ENCODE data around the gene NOTCH3.

The NOTCH3 gene

DNA sequence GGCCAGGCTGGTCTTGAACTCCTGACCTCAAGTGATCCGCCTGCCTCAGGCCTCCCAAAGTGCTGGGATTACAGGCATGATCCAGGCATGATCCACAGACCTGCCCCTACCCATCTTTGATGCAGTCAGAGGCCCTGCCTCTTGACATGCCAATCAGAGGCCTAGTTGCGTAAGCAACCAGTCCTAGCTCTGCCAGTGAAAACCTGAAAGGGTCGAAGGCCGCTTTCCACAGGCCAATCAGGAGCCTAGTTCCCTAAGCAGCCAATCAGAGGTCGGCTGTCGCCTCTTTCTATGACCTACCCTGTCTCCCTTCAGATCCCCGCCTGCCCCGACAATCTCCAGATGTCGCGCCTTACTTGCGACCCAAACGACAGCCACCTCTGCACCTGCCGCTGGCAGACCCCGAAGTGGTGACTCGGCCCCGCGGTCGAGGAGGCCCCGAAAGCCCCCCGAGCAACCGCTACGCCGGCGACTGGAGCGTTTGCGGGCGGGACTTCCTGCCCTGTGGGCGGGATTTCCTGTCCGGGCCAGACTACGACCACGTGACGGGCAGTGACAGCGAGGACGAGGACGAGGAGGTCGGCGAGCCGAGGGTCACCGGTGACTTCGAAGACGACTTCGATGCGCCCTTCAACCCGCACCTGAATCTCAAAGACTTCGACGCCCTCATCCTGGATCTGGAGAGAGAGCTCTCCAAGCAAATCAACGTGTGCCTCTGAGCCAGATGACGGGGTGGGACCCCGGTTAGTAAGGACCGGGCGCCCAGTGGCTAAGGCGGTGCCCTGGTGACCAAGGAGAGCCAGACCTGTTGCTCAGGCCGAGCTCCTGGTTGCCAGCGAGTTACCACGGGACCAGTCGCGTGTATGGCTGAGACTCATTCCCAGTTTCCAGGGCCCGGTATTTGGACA is 87.3 kb downstream of the NOTCH3 start:
- in situ Hi-C loops (cut with HindIII; ENCODE audit: low sequenced_read_pairs): no loop called here
- TF ChIP-seq, protein P1, sequence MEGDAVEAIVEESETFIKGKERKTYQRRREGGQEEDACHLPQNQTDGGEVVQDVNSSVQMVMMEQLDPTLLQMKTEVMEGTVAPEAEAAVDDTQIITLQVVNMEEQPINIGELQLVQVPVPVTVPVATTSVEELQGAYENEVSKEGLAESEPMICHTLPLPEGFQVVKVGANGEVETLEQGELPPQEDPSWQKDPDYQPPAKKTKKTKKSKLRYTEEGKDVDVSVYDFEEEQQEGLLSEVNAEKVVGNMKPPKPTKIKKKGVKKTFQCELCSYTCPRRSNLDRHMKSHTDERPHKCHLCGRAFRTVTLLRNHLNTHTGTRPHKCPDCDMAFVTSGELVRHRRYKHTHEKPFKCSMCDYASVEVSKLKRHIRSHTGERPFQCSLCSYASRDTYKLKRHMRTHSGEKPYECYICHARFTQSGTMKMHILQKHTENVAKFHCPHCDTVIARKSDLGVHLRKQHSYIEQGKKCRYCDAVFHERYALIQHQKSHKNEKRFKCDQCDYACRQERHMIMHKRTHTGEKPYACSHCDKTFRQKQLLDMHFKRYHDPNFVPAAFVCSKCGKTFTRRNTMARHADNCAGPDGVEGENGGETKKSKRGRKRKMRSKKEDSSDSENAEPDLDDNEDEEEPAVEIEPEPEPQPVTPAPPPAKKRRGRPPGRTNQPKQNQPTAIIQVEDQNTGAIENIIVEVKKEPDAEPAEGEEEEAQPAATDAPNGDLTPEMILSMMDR (IDR thresholded peaks at IDR 0.05; ENCODE audit: low read depth, low read length): no peak
- DNase-seq (ENCODE audit: low read depth, low spot score): no peak
- H3K4me3 ChIP-seq (ENCODE audit: low read depth, low read length): no peak overlapping the region

DNA sequence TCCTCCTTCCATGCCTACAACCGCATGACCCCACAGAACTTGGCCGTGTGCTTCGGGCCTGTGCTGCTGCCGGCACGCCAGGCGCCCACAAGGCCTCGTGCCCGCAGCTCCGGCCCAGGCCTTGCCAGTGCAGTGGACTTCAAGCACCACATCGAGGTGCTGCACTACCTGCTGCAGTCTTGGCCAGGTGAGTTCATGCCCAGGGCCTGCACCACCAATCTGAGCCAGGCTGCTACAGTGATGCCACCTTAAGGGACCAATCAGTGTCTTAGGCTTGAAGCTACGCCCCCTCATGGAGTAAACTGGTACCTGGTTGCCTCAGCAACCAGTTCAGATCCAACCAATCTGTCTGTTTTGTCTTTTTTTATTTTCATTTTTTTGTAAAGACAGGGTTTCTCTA is 88.4 kb downstream of the NOTCH3 start:
- TF ChIP-seq, protein P1 (IDR thresholded peaks at IDR 0.05; ENCODE audit: low read depth, low read length): no peak
- in situ Hi-C loops (cut with HindIII; ENCODE audit: low sequenced_read_pairs): no loop called here
- no peak overlapping the region for H3K4me3 ChIP-seq (ENCODE audit: low read depth, low read length)
- DNase-seq (ENCODE audit: low read depth, low spot score): no peak

DNA sequence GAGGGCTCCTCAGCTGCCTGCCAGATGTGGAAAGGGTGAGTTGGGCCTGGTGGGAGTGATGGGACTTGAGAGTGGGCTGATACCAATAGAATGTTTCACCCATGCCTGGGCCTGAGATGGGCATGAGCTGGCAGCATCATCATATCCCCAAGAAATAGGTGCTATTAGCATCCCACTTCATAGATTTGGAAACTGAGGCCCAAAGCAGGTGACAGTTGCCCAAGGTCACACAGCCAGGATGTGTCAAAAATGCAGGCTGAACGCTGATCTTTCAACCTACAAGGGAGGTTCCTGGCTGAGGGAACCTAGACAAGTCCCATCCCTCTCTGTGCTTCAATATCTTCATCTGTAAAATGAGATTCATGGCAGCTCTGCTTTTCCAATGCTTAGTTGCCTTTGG is 89.0 kb downstream of the NOTCH3 start:
- H3K4me3 ChIP-seq (ENCODE audit: low read depth, low read length): no peak overlapping the region
- TF ChIP-seq, protein P1 (IDR thresholded peaks at IDR 0.05; ENCODE audit: low read depth, low read length): no peak
- in situ Hi-C loops (cut with HindIII; ENCODE audit: low sequenced_read_pairs): no loop called here
- no peak for DNase-seq (ENCODE audit: low read depth, low spot score)

DNA sequence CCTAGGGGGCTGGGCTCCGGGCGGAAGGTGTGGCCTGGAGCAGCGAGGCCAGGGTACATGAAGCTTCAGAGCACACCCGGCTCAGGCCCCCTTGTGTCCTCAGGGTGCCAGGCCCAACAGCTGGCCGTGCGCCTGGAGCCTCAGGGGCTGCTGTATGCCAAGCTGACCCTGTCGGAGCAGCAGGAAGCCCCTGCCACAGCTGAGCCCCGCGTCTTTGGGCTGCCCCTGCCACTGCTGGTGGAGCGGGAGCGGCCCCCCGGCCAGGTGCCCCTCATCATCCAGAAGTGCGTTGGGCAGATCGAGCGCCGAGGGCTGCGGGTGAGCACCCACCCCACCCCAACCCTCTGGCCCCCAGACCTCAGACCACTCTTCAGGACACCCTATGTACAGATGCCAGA is 90.4 kb downstream of the NOTCH3 start:
- in situ Hi-C loops (cut with HindIII; ENCODE audit: low sequenced_read_pairs): no loop called here
- TF ChIP-seq, protein P1 (IDR thresholded peaks at IDR 0.05; ENCODE audit: low read depth, low read length): no peak
- no peak for DNase-seq (ENCODE audit: low read depth, low spot score)
- no peak overlapping the region for H3K4me3 ChIP-seq (ENCODE audit: low read depth, low read length)

DNA sequence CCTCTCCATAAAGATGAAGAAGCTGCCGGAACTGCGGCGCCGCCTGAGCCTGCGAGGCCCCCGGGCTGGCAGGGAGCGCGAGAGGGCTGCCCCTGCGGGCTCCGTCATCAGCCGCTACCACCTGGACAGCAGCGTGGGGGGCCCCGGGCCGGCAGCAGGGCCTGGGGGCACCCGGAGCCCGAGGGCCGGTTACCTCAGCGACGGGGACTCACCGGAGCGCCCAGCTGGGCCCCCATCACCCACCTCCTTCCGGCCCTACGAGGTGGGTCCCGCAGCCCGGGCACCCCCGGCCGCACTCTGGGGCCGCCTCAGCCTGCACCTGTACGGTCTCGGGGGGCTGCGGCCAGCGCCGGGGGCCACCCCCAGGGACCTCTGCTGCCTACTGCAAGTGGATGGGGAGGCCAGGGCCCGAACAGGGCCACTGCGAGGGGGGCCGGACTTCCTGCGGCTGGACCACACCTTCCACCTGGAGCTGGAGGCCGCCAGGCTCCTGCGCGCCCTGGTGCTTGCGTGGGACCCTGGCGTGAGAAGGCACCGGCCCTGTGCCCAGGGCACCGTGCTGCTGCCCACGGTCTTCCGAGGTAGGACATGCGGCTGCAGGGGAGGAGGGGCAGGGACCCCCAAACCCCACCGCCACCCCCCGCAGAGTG is 90.9 kb downstream of the NOTCH3 start:
- in situ Hi-C loops (cut with HindIII; ENCODE audit: low sequenced_read_pairs): no loop called here
- no peak overlapping the region for H3K4me3 ChIP-seq (ENCODE audit: low read depth, low read length)
- no peak for DNase-seq (ENCODE audit: low read depth, low spot score)
- TF ChIP-seq, protein P1 (IDR thresholded peaks at IDR 0.05; ENCODE audit: low read depth, low read length): no peak
